Liver (tissue), 9 donors: Measurements from ENCODE around the gene MFF. TPM values are rescaled to one million over a fixed set of nuclear protein-coding genes. Genes with fewer than 3 reads are reported as not detected.

Experiments used
- DNase-seq: peaks from one replicate; pipeline ENCODE4 v3.0.0-alpha.2; 2017; ENCODE audit warnings: low spot score
- H3K27ac ChIP-seq, 2 donors: one replicate each; pipeline ENCODE4 v1.7.0; 2013; ENCODE audit warnings: inconsistent platforms in 2 of 2, low read length in 2 of 2, control low read depth in 1 of 2, low read depth in 1 of 2, mild to moderate bottlenecking in 1 of 2
- H3K27me3 ChIP-seq, 4 donors: one replicate each; pipeline versions ENCODE4 v1.6.1 to v1.7.0; 2013; ENCODE audit warnings: low read length in 3 of 4, inconsistent platforms in 1 of 4, mild to moderate bottlenecking in 1 of 4, moderate library complexity in 1 of 4; ENCODE audit not compliant: control insufficient read depth in 4 of 4, insufficient read depth in 4 of 4
- H3K36me3 ChIP-seq, 4 donors: one replicate each; pipeline versions ENCODE4 v1.6.1 to v1.7.0; 2013; ENCODE audit warnings: low read length in 3 of 4, mild to moderate bottlenecking in 3 of 4, low read depth in 1 of 4, moderate library complexity in 1 of 4; ENCODE audit not compliant: control insufficient read depth in 4 of 4, insufficient read depth in 3 of 4
- H3K4me1 ChIP-seq, 4 donors: one replicate each; pipeline versions ENCODE4 v1.6.1 to v1.7.0; 2013; ENCODE audit warnings: low read length in 3 of 4, mild to moderate bottlenecking in 3 of 4, moderate library complexity in 1 of 4; ENCODE audit not compliant: control insufficient read depth in 4 of 4, insufficient read depth in 4 of 4
- H3K4me3 ChIP-seq, 3 donors: one replicate each; pipeline versions ENCODE4 v1.6.1 to v1.7.0; 2013; ENCODE audit warnings: low read length in 3 of 3, control low read depth in 1 of 3, low read depth in 1 of 3, mild to moderate bottlenecking in 1 of 3
- H3K9ac ChIP-seq, 2 donors: one replicate each; pipeline ENCODE4 v1.7.0; 2013; ENCODE audit warnings: low read length in 2 of 2, mild to moderate bottlenecking in 2 of 2, moderate library complexity in 2 of 2, control low read depth in 1 of 2, low read depth in 1 of 2
- H3K9me3 ChIP-seq, 4 donors: one replicate each; pipeline versions ENCODE4 v1.6.1 to v1.7.0; 2013; ENCODE audit warnings: low read length in 3 of 4; ENCODE audit not compliant: control insufficient read depth in 4 of 4
- ATF3 ChIP-seq: IDR thresholded peaks from 2 replicates; pipeline ENCODE4 v1.6.1; 2016; ENCODE audit warnings: antibody characterized with exemption
- CTCF ChIP-seq: fragments of 150-350 bp; IDR thresholded peaks from 2 replicates; pipeline ENCODE4 v1.5.1; 2017; ENCODE audit warnings: improper control_type of control experiment, low read depth, low read length; ENCODE audit not compliant: missing input control
- EGR1 ChIP-seq, 2 donors: IDR thresholded peaks; 2 replicates each; pipeline ENCODE4 v1.6.1; 2016 to 2018; ENCODE audit warnings: antibody characterized with exemption in 2 of 2, low read depth in 2 of 2
- FOXA1 ChIP-seq: IDR thresholded peaks from 2 replicates; pipeline ENCODE4 v1.6.1; 2016; ENCODE audit warnings: antibody characterized with exemption
- FOXA2 ChIP-seq: IDR thresholded peaks from 2 replicates; pipeline ENCODE4 v1.6.1; 2016; ENCODE audit warnings: antibody characterized with exemption
- GABPA ChIP-seq, 2 donors: IDR thresholded peaks in 1 of 2; conservative IDR thresholded peaks in 1 of 2; 2 replicates each; pipeline ENCODE4 v1.6.1; 2016; ENCODE audit warnings: antibody characterized with exemption in 2 of 2, mild to moderate bottlenecking in 1 of 2, moderate library complexity in 1 of 2
- HNF4A ChIP-seq, 2 donors: conservative IDR thresholded peaks; 2 replicates each; pipeline ENCODE4 v1.6.1; 2016; ENCODE audit warnings: antibody characterized with exemption in 2 of 2, mild to moderate bottlenecking in 2 of 2
- HNF4G ChIP-seq: IDR thresholded peaks from 2 replicates; pipeline ENCODE4 v1.6.1; 2016; ENCODE audit warnings: antibody characterized with exemption
- JUND ChIP-seq, 2 donors: IDR thresholded peaks; 2 replicates each; pipeline ENCODE4 v1.6.1; 2016; ENCODE audit warnings: antibody characterized with exemption in 2 of 2
- MAX ChIP-seq: IDR thresholded peaks from 2 replicates; pipeline ENCODE4 v1.6.1; 2016; ENCODE audit warnings: antibody characterized with exemption
- NR2F2 ChIP-seq: IDR thresholded peaks from 2 replicates; pipeline ENCODE4 v1.6.1; 2016; ENCODE audit warnings: antibody characterized with exemption
- RAD21 ChIP-seq, 2 donors: IDR thresholded peaks; 2 replicates each; pipeline ENCODE4 v1.6.1; 2016; ENCODE audit warnings: antibody characterized with exemption in 2 of 2, mild to moderate bottlenecking in 2 of 2
- REST ChIP-seq: IDR thresholded peaks from 2 replicates; pipeline ENCODE4 v1.6.1; 2016; ENCODE audit warnings: antibody characterized with exemption, mild to moderate bottlenecking
- RXRA ChIP-seq, 2 donors: IDR thresholded peaks; 2 replicates each; pipeline ENCODE4 v1.6.1; 2017 to 2018; ENCODE audit warnings: antibody characterized with exemption in 2 of 2, mild to moderate bottlenecking in 1 of 2
- SP1 ChIP-seq: IDR thresholded peaks from 2 replicates; pipeline ENCODE4 v1.6.1; 2018; ENCODE audit warnings: antibody characterized with exemption, mild to moderate bottlenecking
- TAF1 ChIP-seq: conservative IDR thresholded peaks from 2 replicates; pipeline ENCODE4 v1.6.1; 2016; ENCODE audit warnings: antibody characterized with exemption, mild to moderate bottlenecking
- YY1 ChIP-seq: IDR thresholded peaks from 2 replicates; pipeline ENCODE4 v1.6.1; 2016; ENCODE audit warnings: antibody characterized with exemption, mild to moderate bottlenecking
- ZBTB33 ChIP-seq: IDR thresholded peaks from 2 replicates; pipeline ENCODE4 v1.6.1; 2016; ENCODE audit warnings: antibody characterized with exemption
- WGBS: extraction: QIAGEN DNeasy Blood & Tissue Kit; methylation state at CpG from one replicate; pipeline ENCODE4 v1.1.7; 2013; 5-methylcytosine and 5-hydroxymethylcytosine counted together
- polyA plus RNA-seq, 2 donors: library from polyadenylated mRNA; stranded (reverse) in 1 of 2; unstranded in 1 of 2; fragments of 200-250 nt in 1 of 2; fragments of >200 nt in 1 of 2; fragmentation: Nextera tagmentation in 1 of 2; extraction: Ambion mirVana in 1 of 2; gene quantifications; one replicate each; pipeline versions ENCODE4 v1.2.1 to v1.2.3, GENCODE V29; 2013 to 2015
- total RNA-seq, 2 donors: library from RNA; depleted of rRNA; stranded (reverse); fragments of >200 nt; gene quantifications; one replicate each; pipeline ENCODE4 v1.2.3, GENCODE V29; 2014
- donor health status: healthy.
- donor health status: healthy.
- donor health status: healthy.
- donor health status: healthy.
- donor health status: healthy.

The MFF gene
- total and polyA plus RNA-seq, 4 donors: 28.9 to 40.8 (median 33.2) TPM

- no peak for TF ChIP-seq CTCF
- TF ChIP-seq JUND (IDR thresholded peaks at IDR 0.05): no peak
Observed at GRCh38 chr2:227348324-227348723, 23.3 kb downstream of the MFF start (continued).

GRCh38 chr2:227349989-227350612 is 25.1 kb downstream of the MFF start:
- Histone ChIP-seq H3K9me3 (no peaks in the 10 kb centered on the region), H3K4me1 (no peaks in the 10 kb centered on the region), H3K9ac (no peak overlapping the region), H3K4me3 (no peak overlapping the region), H3K36me3 (peaks cover 2 to 23% (median 10%) of the 10 kb centered on the region in 4 donors), H3K27me3 (no peaks in the 10 kb centered on the region), H3K27ac (no peak overlapping the region)
- TF ChIP-seq JUND (IDR thresholded peaks at IDR 0.05) (no peak), FOXA1 (no peak), NR2F2 (no peak), ATF3 (no peak), RXRA (IDR thresholded peaks at IDR 0.05) (no peak)
- 91% methylated on average over 7 of the region's 7 CpGs for WGBS
- no peak for DNase-seq

- no peak overlapping the region for H3K9ac ChIP-seq
- no peak overlapping the region for H3K27ac ChIP-seq
- H3K36me3 ChIP-seq: peaks cover 4 to 36% (median 15%) of the 10 kb centered on the region in 4 donors
- 84% methylated on average over 4 of the region's 4 CpGs for WGBS
- no peak for DNase-seq
- H3K9me3 ChIP-seq: no peaks in the 10 kb centered on the region
- H3K4me1 ChIP-seq: no peaks in the 10 kb centered on the region
- H3K4me3 ChIP-seq: no peak overlapping the region
- TF ChIP-seq SP1: no peak
- TF ChIP-seq RAD21 (IDR thresholded peaks at IDR 0.05): no peak
- no peak for TF ChIP-seq YY1
- TF ChIP-seq TAF1: no peak
- TF ChIP-seq HNF4A (conservative IDR thresholded peaks at IDR 0.05): no peak
- no peak for TF ChIP-seq FOXA1
- TF ChIP-seq RXRA (IDR thresholded peaks at IDR 0.05): no peak
- TF ChIP-seq FOXA2: no peak
- no peak for TF ChIP-seq ATF3
- no peak for TF ChIP-seq MAX
- TF ChIP-seq ZBTB33: no peak
- no peak for TF ChIP-seq HNF4G
- no peak for TF ChIP-seq GABPA (IDR thresholded peaks at IDR 0.05 in 1 of 2, conservative IDR thresholded peaks at IDR 0.05 in 1 of 2)
- TF ChIP-seq CTCF: no peak
- no peak for TF ChIP-seq EGR1 (IDR thresholded peaks at IDR 0.05; ENCODE audit: low read depth in 2 of 2)
- no peak for TF ChIP-seq REST
- no peak for TF ChIP-seq JUND (IDR thresholded peaks at IDR 0.05)
- TF ChIP-seq NR2F2: no peak
- no peaks in the 10 kb centered on the region for H3K27me3 ChIP-seq
Observed at GRCh38 chr2:227351639-227352038, 26.6 kb downstream of the MFF start.
